Stimulated activated CD4-positive, alpha-beta T cell treated with anti-CD3 and anti-CD28 coated beads, Interleukin-2, amount 100 ng/mL, for 24 hours (primary cell): ENCODE results near the gene SUSD3.

Source experiments
- DNase-seq, 2 donors: peaks; one replicate each; pipeline ENCODE4 v3.0.0-alpha.2; 2020

SUSD3 gene

DNA sequence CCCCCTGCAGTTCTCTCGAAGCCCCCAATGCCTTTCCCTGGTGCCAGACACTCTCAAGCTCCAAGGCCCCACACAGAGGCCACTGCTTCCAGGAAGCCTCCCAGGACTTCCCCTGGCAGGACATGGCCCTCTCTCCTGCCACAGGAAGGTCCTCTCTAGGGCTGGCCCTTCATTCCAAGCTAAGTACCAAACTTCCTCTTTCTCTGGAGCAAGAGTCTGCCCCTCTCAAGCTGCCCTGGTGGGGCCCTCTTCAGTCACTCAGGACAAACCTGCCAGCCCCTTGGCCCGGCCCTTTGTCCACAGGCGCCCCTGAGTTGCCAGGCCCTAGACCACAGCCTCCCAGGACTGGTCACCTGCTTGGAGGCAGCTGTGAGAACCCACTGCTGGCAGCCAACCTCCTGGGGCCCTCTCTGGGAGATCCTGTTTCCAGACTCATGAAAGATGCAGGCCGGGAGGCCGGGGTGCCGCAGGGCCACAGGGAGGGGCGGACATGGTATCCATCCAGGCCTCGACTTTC is 69.0 kb downstream of the SUSD3 start:
- no peak for DNase-seq

DNA sequence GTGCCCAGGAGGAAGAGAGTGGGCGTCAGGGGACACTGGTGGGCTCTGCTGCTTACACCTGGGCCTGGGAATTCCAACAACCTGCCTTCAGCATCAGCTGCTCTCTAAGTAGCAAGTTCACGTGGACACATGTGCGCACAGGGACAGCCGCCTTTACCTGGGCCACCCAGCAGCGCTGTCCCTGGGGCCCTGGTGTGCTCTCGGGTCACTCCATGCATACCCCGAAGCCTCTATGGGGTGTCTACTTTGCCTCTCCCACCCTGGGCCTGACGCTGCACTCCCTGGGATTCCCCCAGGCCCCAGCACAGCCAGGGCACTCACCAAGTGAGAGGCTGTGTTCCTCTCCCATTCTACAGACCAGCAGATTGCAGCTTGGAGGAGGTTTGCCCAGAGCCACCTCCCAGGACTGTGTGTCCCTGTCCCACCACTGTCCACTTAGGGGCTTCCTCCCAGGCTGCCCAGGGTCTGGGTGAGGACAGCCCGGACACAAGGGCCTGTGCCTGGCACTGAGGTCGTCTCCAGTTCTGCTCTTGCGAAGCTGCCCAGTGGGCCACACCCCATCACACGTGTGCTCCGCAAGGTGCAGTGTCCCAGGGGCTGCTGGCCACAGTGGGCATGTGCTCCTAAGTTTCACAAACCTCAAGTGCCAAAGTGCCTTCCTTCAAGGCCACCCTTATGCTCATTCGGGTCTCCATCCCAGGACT is 69.7 kb downstream of the SUSD3 start:
- DNase-seq = no peak

GRCh38 chr9:93128715-93129224 is 70.3 kb downstream of the SUSD3 start:
- no peak for DNase-seq

DNA sequence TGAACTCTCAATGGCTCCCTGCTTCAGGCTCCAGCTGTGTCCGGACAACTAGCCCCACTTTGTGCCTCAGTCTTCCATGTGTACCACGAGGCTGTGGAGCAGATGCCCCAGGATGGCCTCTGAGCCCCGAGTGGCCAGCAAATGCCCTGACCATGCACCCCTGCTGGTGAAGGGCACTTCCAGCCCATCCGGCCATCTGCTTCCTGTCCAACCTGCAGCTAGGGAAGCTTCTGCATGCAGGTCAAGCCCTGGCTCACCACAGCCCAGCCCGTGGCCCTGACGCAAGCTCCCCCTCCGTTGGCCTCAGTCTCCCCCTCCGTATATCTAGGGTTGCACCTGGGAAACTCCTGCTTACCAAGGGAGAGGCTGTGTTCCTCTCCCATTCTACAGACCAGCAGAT is 70.8 kb downstream of the SUSD3 start:
- no peak for DNase-seq

DNA sequence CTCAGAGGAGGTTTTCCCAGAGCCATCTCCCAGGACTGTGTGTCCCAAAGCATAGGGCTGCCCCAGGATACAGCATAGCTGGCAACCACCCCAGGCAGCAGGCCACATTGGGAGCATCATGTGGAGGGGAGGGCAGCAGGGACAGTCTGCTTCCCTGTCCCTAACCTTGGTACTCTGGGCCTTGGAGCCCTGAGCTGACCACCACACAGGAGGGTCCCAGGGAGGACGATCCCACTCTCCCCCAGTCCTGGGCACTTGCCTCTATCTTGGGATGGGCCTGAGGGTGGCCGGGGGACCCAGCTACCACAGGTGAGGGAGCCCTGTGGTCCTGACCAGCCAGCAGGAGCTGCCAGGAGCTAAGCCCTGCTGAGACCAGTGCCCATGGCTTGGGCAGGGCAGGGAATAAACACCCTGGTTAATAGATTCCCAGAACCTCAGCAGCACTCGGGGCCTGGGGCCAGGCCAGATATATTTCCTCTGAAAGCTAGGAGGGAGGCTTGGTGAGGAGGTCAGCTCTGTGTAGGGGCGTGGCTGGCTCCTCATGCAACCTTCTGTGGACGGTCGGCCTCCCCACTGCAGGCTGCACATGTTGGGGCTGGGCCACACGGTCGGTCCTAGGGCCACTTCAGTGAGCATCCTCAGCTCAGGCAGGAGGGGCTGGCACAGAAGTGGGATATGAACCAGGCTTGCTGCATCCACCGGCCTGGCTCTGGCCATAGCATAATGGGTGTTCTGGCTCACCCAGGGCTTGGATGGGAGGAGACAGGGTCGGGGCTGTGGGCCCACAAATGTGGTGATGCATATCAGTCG is 71.4 kb downstream of the SUSD3 start:
- no peak for DNase-seq

- no peak for DNase-seq
Observed at GRCh38 chr9:93130861-93131481, 72.5 kb downstream of the SUSD3 start.

DNA sequence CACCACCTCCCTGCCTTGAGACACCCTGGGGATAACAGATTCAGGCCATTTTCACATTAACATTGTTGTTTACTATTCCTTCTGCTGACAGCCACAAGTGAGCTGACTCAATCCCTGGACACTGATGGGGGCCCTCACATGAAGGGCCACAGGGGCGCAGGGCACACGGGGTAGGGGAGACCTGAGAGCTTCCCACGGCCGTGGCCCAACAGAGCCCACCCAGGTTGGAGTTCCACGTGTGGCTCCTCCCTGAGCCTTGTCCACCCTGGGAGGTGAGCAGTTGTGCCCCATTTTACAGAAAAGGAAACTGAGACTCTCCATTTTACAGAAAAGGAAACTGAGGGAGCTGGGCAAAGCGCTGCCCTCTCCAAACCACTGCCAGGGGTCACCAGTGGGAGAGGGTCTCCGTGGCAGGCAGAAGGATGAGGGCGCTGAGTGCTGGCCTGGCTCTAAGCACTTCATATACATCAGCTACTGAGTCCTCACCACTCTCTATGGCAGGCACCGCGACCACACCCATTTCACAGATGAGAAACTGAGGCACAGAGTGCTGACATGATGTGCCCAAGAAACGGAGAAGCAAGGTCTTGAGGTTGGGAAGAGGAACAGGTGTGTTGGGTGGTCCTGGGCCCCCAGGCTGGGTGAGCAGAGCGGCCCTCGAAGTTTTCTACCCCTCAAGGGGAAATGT is 73.2 kb downstream of the SUSD3 start:
- DNase-seq = no peak

- no peak for DNase-seq
Observed at GRCh38 chr9:93132287-93132927, 73.9 kb downstream of the SUSD3 start.

DNA sequence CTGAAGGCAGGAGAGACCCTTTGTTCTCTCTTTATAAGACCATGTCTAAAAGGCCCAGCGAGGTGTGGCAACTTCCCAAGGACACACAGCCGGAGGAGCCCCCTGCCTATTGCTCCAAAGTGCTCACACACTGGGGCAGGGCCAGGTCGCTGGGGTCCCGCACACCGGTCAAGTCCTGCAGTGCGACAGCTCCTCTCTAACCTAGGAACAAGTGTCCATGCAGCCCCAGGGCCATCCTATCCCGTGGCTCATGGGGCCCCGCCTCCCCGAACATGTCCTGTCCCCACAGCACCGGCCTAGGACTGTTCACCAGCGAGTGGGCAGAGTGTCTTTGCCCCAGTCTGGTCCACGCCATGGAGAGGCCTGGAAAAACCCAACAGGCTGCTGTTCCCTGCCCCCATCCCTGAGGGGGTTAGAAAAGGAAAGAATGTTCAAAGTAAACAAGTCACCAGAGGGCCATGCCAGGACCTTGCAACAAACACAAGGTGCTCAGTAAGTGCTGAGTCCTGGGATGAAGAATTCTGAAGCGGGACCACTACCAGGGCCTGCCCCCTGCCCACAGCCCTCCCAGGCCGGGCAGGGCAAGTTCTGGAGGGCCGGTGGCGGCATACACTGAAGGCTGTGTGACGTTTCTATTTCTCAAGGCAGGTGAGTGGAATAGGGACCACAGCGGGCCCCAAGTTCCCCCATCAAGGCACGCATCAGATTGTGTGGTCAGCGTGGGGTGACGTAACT is 74.6 kb downstream of the SUSD3 start:
- DNase-seq = no peak

DNA sequence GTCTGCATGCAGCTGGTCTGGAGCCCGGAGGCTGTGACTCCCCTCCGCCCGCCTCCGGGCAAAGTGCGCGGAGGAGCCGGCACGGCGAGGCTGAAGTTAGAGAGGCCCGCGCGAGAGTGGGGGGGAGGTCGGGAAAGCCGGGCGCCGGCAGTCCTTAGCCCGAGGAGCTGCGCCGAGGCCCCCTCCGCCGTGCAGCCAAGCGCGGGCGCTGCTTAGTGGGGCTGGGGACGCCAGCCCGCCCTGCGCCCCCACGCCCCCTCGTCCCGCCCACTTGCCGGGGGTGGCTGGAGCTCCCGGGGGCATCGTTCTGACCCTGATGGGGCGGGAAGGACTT is 75.1 kb downstream of the SUSD3 start:
- DNase-seq = peak; percentile 58 to 64

GRCh38 chr9:93134015-93134739 is 75.7 kb downstream of the SUSD3 start, which contains the start of gene NINJ1:
TSS of gene NINJ1 (minus strand) at chr9:93134251. CDS start at chr9:93134217, 34 bp downstream.
- peak; percentile 86 to 89 for DNase-seq
